HG03064 (cell line): Measurements from ENCODE around the gene KAZN.

ENCODE experiments used
- ATAC-seq: cut with Tn5 transposase; IDR thresholded peaks from one replicate; pipeline ENCODE4 v1.9.1; 2021; ENCODE audit warnings: low read depth; ENCODE audit not compliant: unreplicated experiment

The KAZN gene

GRCh38 chr1:14612256-14612655 lies 13.8 kb downstream of the KAZN start:
- ATAC-seq, result no peak

- no peak for ATAC-seq
These were observed 15.4 kb downstream of the KAZN start for GRCh38 chr1:14613926-14614325.

GRCh38 chr1:14614341-14614740 lies 15.9 kb downstream of the KAZN start:
- ATAC-seq, result no peak

GRCh38 chr1:14615549-14616218 lies 17.2 kb downstream of the KAZN start:
- ATAC-seq, result no peak

- no peak for ATAC-seq
These were observed 18.3 kb downstream of the KAZN start for GRCh38 chr1:14616632-14617396.

- ATAC-seq, result no peak
These were observed 19.3 kb downstream of the KAZN start for GRCh38 chr1:14617791-14618190.

- no peak for ATAC-seq
These were observed 22.5 kb downstream of the KAZN start for GRCh38 chr1:14620941-14621340.

GRCh38 chr1:14623090-14623489 lies 24.6 kb downstream of the KAZN start:
- ATAC-seq, result no peak

GRCh38 chr1:14624941-14625340 lies 26.5 kb downstream of the KAZN start:
- no peak for ATAC-seq

- ATAC-seq, result no peak
These were observed 27.1 kb downstream of the KAZN start for GRCh38 chr1:14625572-14625971.

GRCh38 chr1:14625996-14626395 lies 27.5 kb downstream of the KAZN start:
- ATAC-seq, result no peak

GRCh38 chr1:14626869-14627607 lies 28.6 kb downstream of the KAZN start:
- ATAC-seq, result no peak

GRCh38 chr1:14627608-14628489 lies 29.4 kb downstream of the KAZN start:
- no peak for ATAC-seq

GRCh38 chr1:14629363-14630014 lies 31.0 kb downstream of the KAZN start:
- ATAC-seq, result no peak

GRCh38 chr1:14630986-14631385 lies 32.5 kb downstream of the KAZN start:
- ATAC-seq, result no peak

GRCh38 chr1:14631421-14631820 lies 32.9 kb downstream of the KAZN start:
- ATAC-seq, result no peak

GRCh38 chr1:14634486-14634885 lies 36.0 kb downstream of the KAZN start:
- no peak for ATAC-seq

- no peak for ATAC-seq
These were observed 36.9 kb downstream of the KAZN start for GRCh38 chr1:14635421-14635820.

GRCh38 chr1:14636897-14637632 lies 38.6 kb downstream of the KAZN start:
- ATAC-seq, result no peak
